Activated naive CD4-positive, alpha-beta T cell treated with anti-CD3 and anti-CD28 coated beads, Interleukin-2, amount 10 ng/mL, durations not matched to agents 7 days and 5 days (primary cell): ENCODE results near the gene SCFD1.
A peak's percentile ranks its signal among the peaks of the same experiment; 100 is the strongest.
"Not testable (repeated sequence)": the region's sequence is repeated elsewhere in the genome, so short reads cannot be mapped to it uniquely, and the experiment has no call there.

Experiments used
- CTCF ChIA-PET: fragments of 350-600 bp; sonication (Branson Sonifier 250); formaldehyde crosslinking; loops from one replicate; lab custom pipeline; 2021; ENCODE audit warnings: antibody characterized with exemption; lab: Charles Lee
- DNase-seq: peaks from one replicate; pipeline ENCODE4 v3.0.0-alpha.2; 2020
- H3K27ac Mint-ChIP-seq: one replicate; pipeline ENCODE4 v1.8.0; 2021; ENCODE audit warnings: mild to moderate bottlenecking, moderate library complexity, mixed read lengths
- H3K27me3 Mint-ChIP-seq: one replicate; pipeline ENCODE4 v1.8.0; 2021; ENCODE audit warnings: mild to moderate bottlenecking, mixed read lengths
- H3K36me3 Mint-ChIP-seq: one replicate; pipeline ENCODE4 v1.8.0; 2021; ENCODE audit warnings: mixed read lengths
- H3K4me1 Mint-ChIP-seq: one replicate; pipeline ENCODE4 v1.8.0; 2021; ENCODE audit warnings: mixed read lengths
- H3K4me3 Mint-ChIP-seq: one replicate; pipeline ENCODE4 v1.8.0; 2021; ENCODE audit warnings: mild to moderate bottlenecking, moderate library complexity, mixed read lengths
- H3K9me3 Mint-ChIP-seq: one replicate; pipeline ENCODE4 v1.8.0; 2021; ENCODE audit warnings: mixed read lengths

The SCFD1 gene

GRCh38 chr14:30621940-30622830 lies at the start of gene SCFD1:
TSS of gene SCFD1 (plus strand) at chr14:30622319. CDS start at chr14:30622339, 20 bp downstream.
- H3K4me1 Mint-ChIP-seq, result peaks cover 39% of the 10 kb centered on the region
- DNase-seq, result peak; percentile 97

GRCh38 chr14:30572771-30573170 lies 49.3 kb upstream of the SCFD1 start:
- H3K9me3 Mint-ChIP-seq, result no peaks in the 10 kb centered on the region
- no peaks in the 10 kb centered on the region for H3K27me3 Mint-ChIP-seq
- H3K4me1 Mint-ChIP-seq, result peaks cover 31% of the 10 kb centered on the region
- DNase-seq, result no peak
- no peak overlapping the region for H3K27ac Mint-ChIP-seq
- peaks cover 41% of the 10 kb centered on the region for H3K36me3 Mint-ChIP-seq
- CTCF ChIA-PET, result no interaction called here
- no peak overlapping the region for H3K4me3 Mint-ChIP-seq

More at GRCh38 chr14:30621940-30622830, at the start of gene SCFD1:
- CTCF ChIA-PET, result interaction anchor here (0.7 to 1.9 kb wide), 3 partner anchors 33 to 285 kb away, joined by 3 to 7 read pairs (median 3); no protein-coding TSS in a partner anchor
- Mint-ChIP-seq H3K4me3 (peak within 1 kb of the TSS; percentile 80), H3K36me3 (peaks cover 21% of the 10 kb centered on the region), H3K27me3 (peaks cover 4% of the 10 kb centered on the region), H3K27ac (peak within 1 kb of the TSS; percentile 91), H3K9me3 (no peaks in the 10 kb centered on the region)

DNA sequence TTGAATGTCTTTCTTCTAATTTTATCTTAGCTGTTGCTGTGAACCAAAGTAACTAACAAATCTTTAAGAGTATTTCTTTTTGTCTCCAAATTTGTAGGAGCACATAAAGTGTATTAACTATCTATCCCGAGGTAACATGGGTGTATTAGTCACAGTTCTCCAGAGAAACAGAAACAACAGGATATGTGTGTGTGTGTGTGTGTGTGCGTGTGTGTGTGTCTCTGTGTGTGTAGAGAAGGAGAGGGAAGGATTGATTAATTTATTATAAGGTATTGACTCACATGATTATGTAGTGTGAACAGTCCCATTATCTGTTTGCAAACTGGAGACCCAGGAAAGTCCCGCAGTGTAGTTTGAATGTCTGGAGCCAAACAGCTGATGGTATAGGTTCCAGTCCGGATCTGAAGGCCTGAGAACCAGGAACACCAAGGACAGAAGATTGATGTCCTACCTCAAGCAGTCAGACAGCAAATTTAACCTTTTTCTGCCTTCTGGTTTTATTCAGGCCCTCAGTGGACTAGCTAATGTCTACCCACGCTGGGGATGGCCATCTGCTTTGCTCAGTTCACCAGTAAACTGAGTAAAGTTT lies 48.8 kb upstream of the SCFD1 start:
- H3K27ac Mint-ChIP-seq, result no peak overlapping the region
- peaks cover 25% of the 10 kb centered on the region for H3K4me1 Mint-ChIP-seq
- peaks cover 40% of the 10 kb centered on the region for H3K36me3 Mint-ChIP-seq
- H3K27me3 Mint-ChIP-seq, result no peaks in the 10 kb centered on the region
- H3K9me3 Mint-ChIP-seq, result no peaks in the 10 kb centered on the region
- no peak overlapping the region for H3K4me3 Mint-ChIP-seq
- no peak for DNase-seq
- CTCF ChIA-PET, result no interaction called here

DNA sequence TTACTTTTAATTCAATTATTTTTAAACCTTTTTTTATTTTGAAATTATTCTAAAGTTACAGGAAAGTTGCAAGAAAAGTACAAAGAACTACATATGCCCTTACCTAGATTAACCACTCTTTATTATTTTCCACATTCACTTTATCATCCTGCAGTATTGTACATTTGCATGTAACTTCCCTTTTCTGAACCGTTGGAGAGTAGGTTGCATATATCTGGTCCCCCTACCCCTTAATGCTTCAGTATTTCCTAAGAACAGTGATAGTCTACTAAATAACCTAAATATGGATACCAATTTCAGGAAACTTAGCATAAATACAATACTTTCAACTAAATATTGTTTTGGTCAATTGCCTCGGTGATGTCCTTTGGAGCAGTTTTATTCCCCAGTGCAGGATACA lies 48.2 kb upstream of the SCFD1 start:
- CTCF ChIA-PET, result no interaction called here
- DNase-seq, result no peak
- Mint-ChIP-seq H3K9me3 (no peaks in the 10 kb centered on the region), H3K27ac (no peak overlapping the region), H3K36me3 (peaks cover 43% of the 10 kb centered on the region), H3K4me1 (peaks cover 24% of the 10 kb centered on the region), H3K27me3 (no peaks in the 10 kb centered on the region), H3K4me3 (no peak overlapping the region)

- not testable (repeated sequence) for H3K4me3 Mint-ChIP-seq, DNase-seq, H3K27ac Mint-ChIP-seq, H3K9me3 Mint-ChIP-seq, H3K27me3 Mint-ChIP-seq
- H3K36me3 Mint-ChIP-seq, result peaks cover 37% of the 10 kb centered on the region
- CTCF ChIA-PET, result interaction anchor here (0.6 kb wide), 1 partner anchor 29 kb away, joined by 3 read pairs; no protein-coding TSS in a partner anchor
- peaks cover 24% of the 10 kb centered on the region for H3K4me1 Mint-ChIP-seq
Measured at GRCh38 chr14:30574777-30575176, 47.3 kb upstream of the SCFD1 start.

GRCh38 chr14:30576333-30576732 lies 45.8 kb upstream of the SCFD1 start:
- H3K27me3 Mint-ChIP-seq, H3K27ac Mint-ChIP-seq, CTCF ChIA-PET, DNase-seq, H3K9me3 Mint-ChIP-seq, H3K4me3 Mint-ChIP-seq: not testable (repeated sequence)
- Mint-ChIP-seq H3K4me1 (peaks cover 17% of the 10 kb centered on the region), H3K36me3 (peaks cover 33% of the 10 kb centered on the region)

DNA sequence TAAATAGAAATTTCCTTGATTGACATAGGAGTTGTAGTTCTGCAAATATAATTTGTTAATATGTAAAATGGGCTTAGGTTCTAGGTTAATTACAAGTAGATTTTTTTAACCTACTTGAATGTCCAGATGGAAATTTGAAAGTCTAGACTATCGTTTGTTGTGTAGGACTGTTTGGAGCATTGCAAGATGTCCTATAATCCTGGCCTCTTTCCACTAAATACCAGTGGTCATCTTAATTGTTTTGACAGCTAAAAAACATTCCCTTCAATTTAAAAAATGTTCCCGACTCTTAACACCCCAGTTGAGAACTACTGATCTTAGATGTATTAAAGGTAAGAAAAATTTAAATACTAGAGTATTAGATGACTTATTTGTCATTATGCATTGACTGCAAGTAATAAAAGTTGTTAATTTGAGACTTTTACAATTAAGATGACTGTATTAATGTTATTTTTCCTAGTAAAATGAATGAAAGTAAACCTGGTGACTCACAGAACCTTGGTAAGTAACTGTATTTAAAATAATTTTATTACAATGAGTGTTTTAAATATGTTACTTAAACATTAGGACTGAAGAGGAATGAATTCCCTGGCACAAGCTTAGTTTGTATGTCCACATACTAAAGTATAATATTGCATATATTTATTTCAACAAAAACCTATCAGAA lies 41.4 kb upstream of the SCFD1 start:
- CTCF ChIA-PET, result no interaction called here
- no peaks in the 10 kb centered on the region for H3K27me3 Mint-ChIP-seq
- peaks cover 50% of the 10 kb centered on the region for H3K36me3 Mint-ChIP-seq
- no peak overlapping the region for H3K27ac Mint-ChIP-seq
- DNase-seq, result no peak
- H3K9me3 Mint-ChIP-seq, result peaks cover 14% of the 10 kb centered on the region
- H3K4me1 Mint-ChIP-seq, result peaks cover 9% of the 10 kb centered on the region
- H3K4me3 Mint-ChIP-seq, result no peak overlapping the region

DNA sequence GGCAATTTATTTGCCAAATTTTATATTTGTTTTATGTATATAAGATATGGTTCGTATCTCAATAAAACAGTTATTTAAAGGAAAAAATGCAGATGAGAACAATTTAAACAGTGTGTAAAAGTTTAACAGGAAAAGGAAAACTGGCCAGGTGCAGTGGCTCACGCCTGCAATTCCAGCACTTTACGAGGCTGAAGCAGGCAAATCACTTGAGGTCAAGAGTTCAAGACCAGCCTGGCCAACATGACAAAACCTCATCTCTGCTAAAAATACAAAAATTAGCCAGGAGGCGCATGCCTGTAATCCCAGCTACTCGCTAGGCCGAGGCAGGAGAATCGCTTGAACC lies 40.9 kb upstream of the SCFD1 start:
- H3K9me3 Mint-ChIP-seq, result peaks cover 14% of the 10 kb centered on the region
- CTCF ChIA-PET, result no interaction called here
- H3K4me1 Mint-ChIP-seq, result peaks cover 11% of the 10 kb centered on the region
- peaks cover 50% of the 10 kb centered on the region for H3K36me3 Mint-ChIP-seq
- DNase-seq, result no peak
- H3K27ac Mint-ChIP-seq, result no peak overlapping the region
- no peaks in the 10 kb centered on the region for H3K27me3 Mint-ChIP-seq
- no peak overlapping the region for H3K4me3 Mint-ChIP-seq

GRCh38 chr14:30582376-30582775 lies 39.7 kb upstream of the SCFD1 start:
- CTCF ChIA-PET, result no interaction called here
- peaks cover 11% of the 10 kb centered on the region for H3K4me1 Mint-ChIP-seq
- no peak overlapping the region for H3K4me3 Mint-ChIP-seq
- DNase-seq, result no peak
- peaks cover 53% of the 10 kb centered on the region for H3K36me3 Mint-ChIP-seq
- H3K27me3 Mint-ChIP-seq, result no peaks in the 10 kb centered on the region
- peaks cover 14% of the 10 kb centered on the region for H3K9me3 Mint-ChIP-seq
- peak overlapping the region; percentile 57 for H3K27ac Mint-ChIP-seq

DNA sequence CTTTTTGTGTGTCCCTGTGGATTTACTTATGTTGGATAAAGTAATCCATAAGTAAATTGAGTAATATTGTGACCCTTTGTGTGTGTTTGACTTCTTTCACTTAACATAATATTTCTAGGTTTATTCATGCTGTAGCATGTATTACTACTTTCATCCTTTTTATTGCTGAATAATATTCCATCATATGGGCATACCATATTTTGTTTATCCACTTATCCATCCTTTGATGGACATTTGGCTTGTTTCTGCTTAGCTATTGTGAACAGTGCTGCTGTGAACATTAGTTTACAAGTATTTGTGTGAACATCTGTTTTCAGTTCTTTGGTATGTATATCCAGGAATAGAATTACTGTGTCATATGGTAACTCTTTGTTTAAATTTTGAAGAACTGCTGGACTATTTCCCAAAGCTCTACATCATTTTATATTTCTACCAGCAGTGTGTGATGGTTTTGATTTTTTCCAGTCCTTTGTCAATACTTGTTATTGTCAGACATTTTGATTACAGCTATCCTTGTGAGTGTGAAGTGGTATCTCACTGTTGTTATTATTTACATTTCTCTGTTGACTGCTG lies 38.0 kb upstream of the SCFD1 start:
- H3K9me3 Mint-ChIP-seq, result peaks cover 14% of the 10 kb centered on the region
- H3K4me1 Mint-ChIP-seq, result peaks cover 8% of the 10 kb centered on the region
- H3K36me3 Mint-ChIP-seq, result peaks cover 54% of the 10 kb centered on the region
- no peak for DNase-seq
- H3K27ac Mint-ChIP-seq, result no peak overlapping the region
- H3K4me3 Mint-ChIP-seq, result no peak overlapping the region
- CTCF ChIA-PET, result no interaction called here
- H3K27me3 Mint-ChIP-seq, result no peaks in the 10 kb centered on the region

DNA sequence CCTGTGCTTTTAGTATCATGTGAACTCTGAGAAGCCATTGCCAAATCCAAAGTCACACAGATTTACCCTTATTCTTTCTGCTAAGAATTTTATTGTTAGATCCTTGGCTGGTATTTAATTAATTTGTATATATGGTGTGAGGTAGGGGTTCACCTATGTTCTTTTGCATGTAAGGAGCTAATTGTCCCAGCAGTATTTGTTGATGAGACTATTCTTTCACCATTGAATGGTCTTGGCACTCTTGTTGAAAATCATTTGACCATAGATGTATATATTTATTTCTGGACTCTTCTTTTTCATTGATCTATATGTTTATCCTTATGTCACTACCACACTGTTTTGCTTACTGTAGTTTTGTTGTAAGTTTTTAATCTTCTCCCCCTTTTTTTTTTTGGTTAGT lies 36.9 kb upstream of the SCFD1 start:
- Mint-ChIP-seq H3K27ac (no peak overlapping the region), H3K27me3 (no peaks in the 10 kb centered on the region), H3K4me3 (no peak overlapping the region), H3K36me3 (peaks cover 61% of the 10 kb centered on the region), H3K4me1 (peaks cover 8% of the 10 kb centered on the region), H3K9me3 (peaks cover 14% of the 10 kb centered on the region)
- CTCF ChIA-PET, result no interaction called here
- DNase-seq, result no peak

DNA sequence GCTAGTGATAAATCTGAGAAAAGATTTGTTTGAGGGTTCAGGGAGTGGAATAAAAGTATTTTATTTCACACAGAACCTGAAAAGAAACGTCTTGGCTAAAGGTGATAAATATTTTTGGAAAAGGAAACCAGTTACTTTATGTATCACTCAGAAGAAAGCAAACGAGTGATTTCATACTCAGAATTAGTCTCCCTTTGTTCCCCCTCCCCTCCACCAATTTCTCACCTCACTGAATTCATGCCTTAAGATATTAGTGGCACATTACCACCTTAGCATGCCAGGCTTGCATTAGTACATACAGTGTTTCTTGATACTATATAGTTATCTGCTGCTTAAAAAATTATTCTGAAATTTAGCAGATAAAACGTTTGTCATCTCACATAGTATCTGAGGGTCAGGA lies 35.0 kb upstream of the SCFD1 start:
- Mint-ChIP-seq H3K27me3 (no peaks in the 10 kb centered on the region), H3K4me3 (no peak overlapping the region), H3K36me3 (peaks cover 70% of the 10 kb centered on the region), H3K4me1 (peaks cover 8% of the 10 kb centered on the region), H3K9me3 (peaks cover 14% of the 10 kb centered on the region), H3K27ac (no peak overlapping the region)
- CTCF ChIA-PET, result no interaction called here
- no peak for DNase-seq

DNA sequence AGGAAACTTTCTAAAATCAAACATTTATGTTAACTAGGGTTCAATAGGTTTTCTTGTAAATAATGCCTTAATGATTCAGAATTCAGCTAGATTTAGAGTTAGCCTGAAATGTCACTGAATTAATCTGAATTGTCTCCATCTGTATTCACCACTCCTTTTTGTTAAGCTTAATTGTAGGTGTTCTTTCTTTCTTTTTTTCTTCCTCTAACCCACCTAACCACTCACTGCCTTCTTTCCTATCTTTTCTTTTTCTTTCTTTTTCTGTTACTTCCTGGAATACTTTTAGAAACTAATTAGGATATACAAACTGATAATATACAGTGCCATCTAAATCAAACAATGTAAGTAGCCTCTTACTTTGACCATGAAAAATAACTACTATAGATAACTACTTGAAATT lies 33.2 kb upstream of the SCFD1 start:
- Mint-ChIP-seq H3K27me3 (no peaks in the 10 kb centered on the region), H3K4me1 (peaks cover 8% of the 10 kb centered on the region), H3K36me3 (peaks cover 63% of the 10 kb centered on the region), H3K9me3 (peaks cover 10% of the 10 kb centered on the region), H3K27ac (no peak overlapping the region), H3K4me3 (no peak overlapping the region)
- no peak for DNase-seq
- CTCF ChIA-PET, result no interaction called here

- H3K27me3 Mint-ChIP-seq, result no peaks in the 10 kb centered on the region
- peaks cover 29% of the 10 kb centered on the region for H3K36me3 Mint-ChIP-seq
- no peak for DNase-seq
- H3K27ac Mint-ChIP-seq, result no peak overlapping the region
- H3K4me3 Mint-ChIP-seq, result no peak overlapping the region
- H3K9me3 Mint-ChIP-seq, result no peaks in the 10 kb centered on the region
- H3K4me1 Mint-ChIP-seq, result no peaks in the 10 kb centered on the region
- CTCF ChIA-PET, result no interaction called here
Measured at GRCh38 chr14:30596935-30597334, 25.2 kb upstream of the SCFD1 start.
